Measurements from ENCODE around the gene BACH2. TPM values are rescaled to one million over a fixed set of nuclear protein-coding genes. Genes with fewer than 3 reads are reported as not detected.

The BACH2 gene
- total RNA-seq, 1 donor from 2014 or later, result 6.4 TPM

GRCh38 chr6:90105506-90106170, 191.0 kb downstream of the BACH2 start:
- TF ChIP-seq POLR2A (IDR thresholded peaks at IDR 0.05) (no peak), CTCF (IDR thresholded peaks at IDR 0.05) (no peak), POLR2AphosphoS5 (IDR thresholded peaks at IDR 0.05; ENCODE audit: insufficient read depth in 1 of 2, low read depth in 1 of 2) (no peak)
- Histone ChIP-seq H3K27ac (no peak overlapping the region), H3K27me3 (no peaks in the 10 kb centered on the region), H3K9me3 (no peaks in the 10 kb centered on the region), H3K36me3 (no peaks in the 10 kb centered on the region), H3K4me3 (no peak overlapping the region), H3K4me1 (no peaks in the 10 kb centered on the region)
- DNase-seq (ENCODE audit: extremely low spot score in 2 of 2), result no peak
- intact Hi-C loops (cut with DNase I), result no loop called here

GRCh38 chr6:90103056-90103800, 193.4 kb downstream of the BACH2 start:
- intact Hi-C loops (cut with DNase I), result no loop called here
- no peaks in the 10 kb centered on the region for H3K36me3 ChIP-seq
- TF ChIP-seq POLR2AphosphoS5 (IDR thresholded peaks at IDR 0.05; ENCODE audit: insufficient read depth in 1 of 2, low read depth in 1 of 2) (no peak), POLR2A (IDR thresholded peaks at IDR 0.05) (no peak), CTCF (IDR thresholded peaks at IDR 0.05) (no peak)
- H3K4me3 ChIP-seq, result no peak overlapping the region
- no peak overlapping the region for H3K27ac ChIP-seq
- H3K9me3 ChIP-seq, result no peaks in the 10 kb centered on the region
- peaks cover 4% of the 10 kb centered on the region for H3K4me1 ChIP-seq
- H3K27me3 ChIP-seq, result no peaks in the 10 kb centered on the region
- DNase-seq (ENCODE audit: extremely low spot score in 2 of 2), result no peak

DNA sequence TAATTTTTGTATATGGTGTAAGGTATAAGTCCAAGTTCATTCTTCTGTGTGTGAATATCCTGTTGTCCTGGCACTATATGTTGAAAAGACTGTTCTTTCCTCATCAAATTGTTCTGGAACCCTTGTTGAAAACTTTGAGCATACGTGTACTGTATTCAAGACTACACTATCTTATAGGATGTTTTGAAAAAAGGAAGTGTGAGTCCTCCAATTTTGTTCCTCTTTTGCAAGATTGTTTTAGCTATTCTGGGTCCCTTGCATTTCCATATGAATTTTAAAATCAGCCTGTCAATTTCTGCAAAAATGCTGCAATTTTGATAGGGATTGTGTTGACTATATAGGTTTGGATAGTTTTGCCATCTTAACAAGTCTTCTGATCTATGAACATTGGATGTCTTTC, 195.2 kb downstream of the BACH2 start:
- Histone ChIP-seq H3K4me1 (peaks cover 20% of the 10 kb centered on the region), H3K27ac (no peak overlapping the region), H3K27me3 (no peaks in the 10 kb centered on the region), H3K36me3 (no peaks in the 10 kb centered on the region), H3K9me3 (no peaks in the 10 kb centered on the region), H3K4me3 (no peak overlapping the region)
- DNase-seq (ENCODE audit: extremely low spot score in 2 of 2), result no peak
- intact Hi-C loops (cut with DNase I), result no loop called here
- TF ChIP-seq CTCF (IDR thresholded peaks at IDR 0.05) (no peak), POLR2A (IDR thresholded peaks at IDR 0.05) (no peak), POLR2AphosphoS5 (IDR thresholded peaks at IDR 0.05; ENCODE audit: insufficient read depth in 1 of 2, low read depth in 1 of 2) (no peak)

- Histone ChIP-seq H3K4me3 (no peak overlapping the region), H3K9me3 (no peaks in the 10 kb centered on the region), H3K4me1 (peaks cover 20% of the 10 kb centered on the region), H3K36me3 (no peaks in the 10 kb centered on the region), H3K27me3 (no peaks in the 10 kb centered on the region), H3K27ac (no peak overlapping the region)
- TF ChIP-seq POLR2A (IDR thresholded peaks at IDR 0.05), result no peak
- TF ChIP-seq POLR2AphosphoS5 (IDR thresholded peaks at IDR 0.05; ENCODE audit: insufficient read depth in 1 of 2, low read depth in 1 of 2), result no peak
- no peak for TF ChIP-seq CTCF (IDR thresholded peaks at IDR 0.05)
- intact Hi-C loops (cut with DNase I), result no loop called here
- no peak for DNase-seq (ENCODE audit: extremely low spot score in 2 of 2)
Observed at GRCh38 chr6:90100059-90100665, 196.5 kb downstream of the BACH2 start.
